ENCODE results near the gene PPID. TPM values are rescaled to one million over a fixed set of nuclear protein-coding genes. Genes with fewer than 3 reads are reported as not detected.

The PPID gene
- total RNA-seq, 1 experiment from 2014 or later = 34.4 TPM

- H3K27ac Mint-ChIP-seq (ENCODE audit: unreplicated experiment) = no peak overlapping the region
- no peak for TF ChIP-seq CTCF (IDR thresholded peaks at IDR 0.05; ENCODE audit: unreplicated experiment)
- no peak overlapping the region for H3K4me3 Mint-ChIP-seq (ENCODE audit: low read depth, unreplicated experiment)
- BruUV-seq (replicated peaks) = no TSS peak
- no peaks in the 10 kb centered on the region for H3K9me3 Mint-ChIP-seq (ENCODE audit: low read depth, unreplicated experiment)
- intact Hi-C loops (cut with micrococcal nuclease; ENCODE audit: unreplicated experiment) = no loop called here
- no peaks in the 10 kb centered on the region for H3K4me1 Mint-ChIP-seq (ENCODE audit: low read depth, unreplicated experiment)
- CTCF ChIA-PET = interaction anchor here (0.7 kb wide), 1 partner anchor 33 kb away, joined by 4 read pairs; no protein-coding TSS in a partner anchor
- no peaks in the 10 kb centered on the region for H3K36me3 Mint-ChIP-seq (ENCODE audit: insufficient read depth, unreplicated experiment)
- H3K27me3 Mint-ChIP-seq (ENCODE audit: unreplicated experiment) = no peaks in the 10 kb centered on the region
- DNase-seq = no peak
Observed at GRCh38 chr4:158678767-158679166, 44.4 kb downstream of the PPID start.

GRCh38 chr4:158676076-158676475 lies 47.1 kb downstream of the PPID start:
- BruUV-seq (replicated peaks) = no TSS peak
- Mint-ChIP-seq H3K27me3 (ENCODE audit: unreplicated experiment) (no peaks in the 10 kb centered on the region), H3K27ac (ENCODE audit: unreplicated experiment) (no peak overlapping the region), H3K9me3 (ENCODE audit: low read depth, unreplicated experiment) (no peaks in the 10 kb centered on the region), H3K4me3 (ENCODE audit: low read depth, unreplicated experiment) (no peak overlapping the region), H3K36me3 (ENCODE audit: insufficient read depth, unreplicated experiment) (peaks cover 18% of the 10 kb centered on the region), H3K4me1 (ENCODE audit: low read depth, unreplicated experiment) (no peaks in the 10 kb centered on the region)
- DNase-seq = no peak
- CTCF ChIA-PET = interaction anchor here (0.6 kb wide), 1 partner anchor 923 kb away, joined by 3 read pairs; no protein-coding TSS in a partner anchor
- intact Hi-C loops (cut with micrococcal nuclease; ENCODE audit: unreplicated experiment) = no loop called here
- no peak for TF ChIP-seq CTCF (IDR thresholded peaks at IDR 0.05; ENCODE audit: unreplicated experiment)

- DNase-seq = no peak
- CTCF ChIA-PET = no interaction called here
- Mint-ChIP-seq H3K9me3 (ENCODE audit: low read depth, unreplicated experiment) (no peaks in the 10 kb centered on the region), H3K4me1 (ENCODE audit: low read depth, unreplicated experiment) (peaks cover 7% of the 10 kb centered on the region), H3K4me3 (ENCODE audit: low read depth, unreplicated experiment) (no peak overlapping the region), H3K27me3 (ENCODE audit: unreplicated experiment) (no peaks in the 10 kb centered on the region), H3K36me3 (ENCODE audit: insufficient read depth, unreplicated experiment) (peaks cover 24% of the 10 kb centered on the region), H3K27ac (ENCODE audit: unreplicated experiment) (no peak overlapping the region)
- intact Hi-C loops (cut with micrococcal nuclease; ENCODE audit: unreplicated experiment) = no loop called here
- BruUV-seq (replicated peaks) = no TSS peak
- TF ChIP-seq CTCF (IDR thresholded peaks at IDR 0.05; ENCODE audit: unreplicated experiment) = no peak
Observed at GRCh38 chr4:158673633-158674032, 49.6 kb downstream of the PPID start.

GRCh38 chr4:158671915-158672806 lies 51.0 kb downstream of the PPID start, which contains the start of gene ETFDH:
ETFDH (plus strand) TSS chr4:158672296; CDS start chr4:158672457, 161 bp downstream.
- CTCF ChIA-PET = no interaction called here
- intact Hi-C loops (cut with micrococcal nuclease; ENCODE audit: unreplicated experiment) = no loop called here

More at GRCh38 chr4:158671915-158672806, 51.0 kb downstream of the PPID start, which contains the start of gene ETFDH:
- DNase-seq = peak; percentile 95
- Mint-ChIP-seq H3K4me1 (ENCODE audit: low read depth, unreplicated experiment) (peaks cover 7% of the 10 kb centered on the region), H3K36me3 (ENCODE audit: insufficient read depth, unreplicated experiment) (peaks cover 24% of the 10 kb centered on the region), H3K4me3 (ENCODE audit: low read depth, unreplicated experiment) (peak within 1 kb of the TSS; percentile 90), H3K27me3 (ENCODE audit: unreplicated experiment) (no peaks in the 10 kb centered on the region), H3K9me3 (ENCODE audit: low read depth, unreplicated experiment) (no peaks in the 10 kb centered on the region), H3K27ac (ENCODE audit: unreplicated experiment) (peak within 1 kb of the TSS; percentile 89)
- BruUV-seq (replicated peaks) = no TSS peak
- no peak for TF ChIP-seq CTCF (IDR thresholded peaks at IDR 0.05; ENCODE audit: unreplicated experiment)
